Measurements from ENCODE around the gene SAMD13. TPM values are rescaled to one million over a fixed set of nuclear protein-coding genes. Genes with fewer than 3 reads are reported as not detected.
A peak's percentile ranks its signal among the peaks of the same experiment; 100 is the strongest.

Gene SAMD13
- total RNA-seq, 2 experiments from 2014 or later, result not detected

DNA sequence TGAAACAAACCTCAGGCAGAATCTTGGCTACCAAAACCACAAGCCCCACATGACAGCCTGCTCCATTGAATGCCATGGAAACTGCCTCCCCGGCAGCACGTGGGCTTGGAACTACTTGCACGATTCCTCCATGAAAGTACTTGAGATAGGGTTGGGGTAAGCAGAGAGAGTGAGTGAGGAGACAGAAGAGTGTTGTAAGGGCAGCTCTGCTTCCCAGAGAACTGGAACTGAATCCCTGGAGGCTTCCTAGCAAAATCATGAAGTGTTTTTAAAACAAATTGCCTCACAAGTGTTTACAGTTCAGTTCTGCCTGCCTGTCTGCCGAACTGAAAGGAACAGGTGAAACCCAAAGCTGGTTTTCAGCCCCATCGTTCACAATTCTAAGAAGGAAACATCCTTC lies 61.5 kb downstream of the SAMD13 start:
- H3K27me3 Mint-ChIP-seq, result no peaks in the 10 kb centered on the region
- TF ChIP-seq, protein P1, sequence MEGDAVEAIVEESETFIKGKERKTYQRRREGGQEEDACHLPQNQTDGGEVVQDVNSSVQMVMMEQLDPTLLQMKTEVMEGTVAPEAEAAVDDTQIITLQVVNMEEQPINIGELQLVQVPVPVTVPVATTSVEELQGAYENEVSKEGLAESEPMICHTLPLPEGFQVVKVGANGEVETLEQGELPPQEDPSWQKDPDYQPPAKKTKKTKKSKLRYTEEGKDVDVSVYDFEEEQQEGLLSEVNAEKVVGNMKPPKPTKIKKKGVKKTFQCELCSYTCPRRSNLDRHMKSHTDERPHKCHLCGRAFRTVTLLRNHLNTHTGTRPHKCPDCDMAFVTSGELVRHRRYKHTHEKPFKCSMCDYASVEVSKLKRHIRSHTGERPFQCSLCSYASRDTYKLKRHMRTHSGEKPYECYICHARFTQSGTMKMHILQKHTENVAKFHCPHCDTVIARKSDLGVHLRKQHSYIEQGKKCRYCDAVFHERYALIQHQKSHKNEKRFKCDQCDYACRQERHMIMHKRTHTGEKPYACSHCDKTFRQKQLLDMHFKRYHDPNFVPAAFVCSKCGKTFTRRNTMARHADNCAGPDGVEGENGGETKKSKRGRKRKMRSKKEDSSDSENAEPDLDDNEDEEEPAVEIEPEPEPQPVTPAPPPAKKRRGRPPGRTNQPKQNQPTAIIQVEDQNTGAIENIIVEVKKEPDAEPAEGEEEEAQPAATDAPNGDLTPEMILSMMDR (IDR thresholded peaks at IDR 0.05), result no peak
- H3K4me1 Mint-ChIP-seq (ENCODE audit: low read depth), result peaks cover 5% of the 10 kb centered on the region
- H3K9me3 Mint-ChIP-seq, result peaks cover under 1% of the 10 kb centered on the region
- ATAC-seq (ENCODE audit: poor library complexity) (no peak), DNase-seq (no peak)
- Histone ChIP-seq H3K9me3 (ENCODE audit: control insufficient read depth in 1 of 2, insufficient read depth in 1 of 2, low read length in 2 of 2) (no peaks in the 10 kb centered on the region), H3K4me1 (ENCODE audit: insufficient read depth, low read length) (no peaks in the 10 kb centered on the region), H3K27ac (ENCODE audit: low read depth in 1 of 2, low read length in 2 of 2) (no peak overlapping the region), H3K27me3 (ENCODE audit: control insufficient read depth in 1 of 2, insufficient read depth in 2 of 2, low read length in 2 of 2) (no peaks in the 10 kb centered on the region), H3K4me3 (ENCODE audit: low read length) (no peak overlapping the region), H3K36me3 (ENCODE audit: insufficient read depth, low read length) (no peaks in the 10 kb centered on the region)
- H3K27ac Mint-ChIP-seq, result no peak overlapping the region
- intact Hi-C loops (cut with DNase I, micrococcal nuclease), result no loop called here
- ChIA-PET POLR2A (no interaction called here), CTCF (no interaction called here)
- H3K4me3 Mint-ChIP-seq, result no peak overlapping the region
- no peaks in the 10 kb centered on the region for H3K36me3 Mint-ChIP-seq (ENCODE audit: low read depth)

- ATAC-seq (ENCODE audit: poor library complexity) (no peak), DNase-seq (no peak)
- POLR2A ChIA-PET, result no interaction called here
- Mint-ChIP-seq H3K27ac (no peak overlapping the region), H3K4me3 (no peak overlapping the region), H3K27me3 (no peaks in the 10 kb centered on the region), H3K36me3 (ENCODE audit: low read depth) (no peaks in the 10 kb centered on the region), H3K9me3 (no peaks in the 10 kb centered on the region), H3K4me1 (ENCODE audit: low read depth) (peaks cover 5% of the 10 kb centered on the region)
- Histone ChIP-seq H3K4me1 (ENCODE audit: insufficient read depth, low read length) (no peaks in the 10 kb centered on the region), H3K27me3 (ENCODE audit: control insufficient read depth in 1 of 2, insufficient read depth in 2 of 2, low read length in 2 of 2) (no peaks in the 10 kb centered on the region), H3K4me3 (ENCODE audit: low read length) (no peak overlapping the region), H3K36me3 (ENCODE audit: insufficient read depth, low read length) (no peaks in the 10 kb centered on the region), H3K9me3 (ENCODE audit: control insufficient read depth in 1 of 2, insufficient read depth in 1 of 2, low read length in 2 of 2) (no peaks in the 10 kb centered on the region), H3K27ac (ENCODE audit: low read depth in 1 of 2, low read length in 2 of 2) (no peak overlapping the region)
- TF ChIP-seq, protein P1 (IDR thresholded peaks at IDR 0.05), result no peak
- intact Hi-C loops (cut with DNase I, micrococcal nuclease), result no loop called here
- CTCF ChIA-PET, result no interaction called here
These were observed 62.1 kb downstream of the SAMD13 start for GRCh38 chr1:84363622-84364021.

GRCh38 chr1:84365225-84366221 lies 64.0 kb downstream of the SAMD13 start:
- Histone ChIP-seq H3K27ac (ENCODE audit: low read depth in 1 of 2, low read length in 2 of 2) (no peak overlapping the region), H3K4me1 (ENCODE audit: insufficient read depth, low read length) (no peaks in the 10 kb centered on the region), H3K4me3 (ENCODE audit: low read length) (no peak overlapping the region), H3K27me3 (ENCODE audit: control insufficient read depth in 1 of 2, insufficient read depth in 2 of 2, low read length in 2 of 2) (no peaks in the 10 kb centered on the region), H3K9me3 (ENCODE audit: control insufficient read depth in 1 of 2, insufficient read depth in 1 of 2, low read length in 2 of 2) (no peaks in the 10 kb centered on the region), H3K36me3 (ENCODE audit: insufficient read depth, low read length) (no peaks in the 10 kb centered on the region)
- Mint-ChIP-seq H3K27ac (no peak overlapping the region), H3K27me3 (no peaks in the 10 kb centered on the region), H3K4me1 (ENCODE audit: low read depth) (peaks cover 5% of the 10 kb centered on the region), H3K36me3 (ENCODE audit: low read depth) (no peaks in the 10 kb centered on the region), H3K9me3 (no peaks in the 10 kb centered on the region), H3K4me3 (no peak overlapping the region)
- ChIA-PET POLR2A (no interaction called here), CTCF (interaction anchor here (1.5 kb wide), 1 partner anchor 11 kb away, joined by 3 read pairs; no protein-coding TSS in a partner anchor)
- DNase-seq (peak in 3 of 14 experiments; percentile 20 to 50 (median 34)), ATAC-seq (ENCODE audit: poor library complexity) (no peak)
- intact Hi-C loops (cut with DNase I, micrococcal nuclease), result no loop called here
- TF ChIP-seq, protein P1 (IDR thresholded peaks at IDR 0.05), result no peak
